GM18505 (cell line): ENCODE results near the gene STX8.

Source experiments
- ATAC-seq: cut with Tn5 transposase; IDR thresholded peaks from one replicate; pipeline ENCODE4 v1.9.1; 2021; ENCODE audit not compliant: unreplicated experiment
- POLR2A ChIP-seq: IDR thresholded peaks from 4 replicates; pipeline ENCODE4 v1.6.1; 2011; ENCODE audit warnings: borderline replicate concordance; ENCODE audit not compliant: insufficient read depth, insufficient read length; ENCODE audit errors: extremely low read depth

STX8 gene

GRCh38 chr17:9233271-9233599 lies 342.4 kb downstream of the STX8 start:
- ATAC-seq, result no peak
- no peak for TF ChIP-seq POLR2A

GRCh38 chr17:9232591-9233270 lies 342.9 kb downstream of the STX8 start:
- no peak for ATAC-seq

GRCh38 chr17:9232155-9232475 lies 343.5 kb downstream of the STX8 start:
- ATAC-seq, result no peak
- TF ChIP-seq POLR2A, result no peak

More at GRCh38 chr17:9232591-9233270, 342.9 kb downstream of the STX8 start:
- no peak for TF ChIP-seq POLR2A

- no peak for ATAC-seq
- no peak for TF ChIP-seq POLR2A
Observed at GRCh38 chr17:9231449-9232154, 344.0 kb downstream of the STX8 start.

GRCh38 chr17:9230861-9231260 lies 344.8 kb downstream of the STX8 start:
- TF ChIP-seq POLR2A, result no peak
- no peak for ATAC-seq

GRCh38 chr17:9230346-9230745 lies 345.3 kb downstream of the STX8 start:
- no peak for ATAC-seq
- TF ChIP-seq POLR2A, result no peak

- TF ChIP-seq POLR2A, result no peak
- ATAC-seq, result no peak
Observed at GRCh38 chr17:9229826-9230201, 345.8 kb downstream of the STX8 start.

- no peak for ATAC-seq
- TF ChIP-seq POLR2A, result no peak
Observed at GRCh38 chr17:9229160-9229825, 346.3 kb downstream of the STX8 start.

- ATAC-seq, result no peak
- TF ChIP-seq POLR2A, result no peak
Observed at GRCh38 chr17:9228408-9229159, 347.0 kb downstream of the STX8 start.

GRCh38 chr17:9227819-9228407 lies 347.7 kb downstream of the STX8 start:
- TF ChIP-seq POLR2A, result no peak
- no peak for ATAC-seq

GRCh38 chr17:9226794-9227135 lies 348.9 kb downstream of the STX8 start:
- no peak for ATAC-seq
- no peak for TF ChIP-seq POLR2A

GRCh38 chr17:9226130-9226793 lies 349.4 kb downstream of the STX8 start:
- no peak for TF ChIP-seq POLR2A
- no peak for ATAC-seq
